SK-N-SH treated with all-trans-retinoic acid at 6 μM for 48 hours (cell line): ENCODE results near the gene CHN1.

ENCODE experiments used
- BACH2 ChIP-seq: fragments of 250-450 bp; sonication (Bioruptor Pico); IDR thresholded peaks from 2 replicates; pipeline ENCODE4 v1.9.0; 2021; ENCODE audit warnings: mild to moderate bottlenecking, borderline replicate concordance
- CREB5 ChIP-seq: fragments of 250-450 bp; sonication (Bioruptor Pico); IDR thresholded peaks from 2 replicates; pipeline ENCODE4 v1.5.1; 2020; ENCODE audit warnings: low read depth, mild to moderate bottlenecking, moderate library complexity
- GLIS3 ChIP-seq: fragments of 250-450 bp; sonication (Bioruptor Pico); IDR thresholded peaks from 2 replicates; pipeline ENCODE4 v1.5.0; 2020; ENCODE audit warnings: mild to moderate bottlenecking, moderate library complexity
- OSR1 ChIP-seq: fragments of 250-450 bp; sonication (Bioruptor Pico); IDR thresholded peaks from 2 replicates; pipeline ENCODE4 v1.8.0; 2022; ENCODE audit warnings: moderate library complexity, mild to moderate bottlenecking, inconsistent platforms
- TCF4 ChIP-seq: fragments of 250-450 bp; sonication (Bioruptor Pico); IDR thresholded peaks from 2 replicates; pipeline ENCODE4 v1.8.0; 2021; ENCODE audit warnings: mild to moderate bottlenecking, moderate library complexity, borderline replicate concordance
- TSHZ2 ChIP-seq: fragments of 250-450 bp; sonication (Bioruptor Pico); IDR thresholded peaks from 2 replicates; pipeline ENCODE4 v1.5.0; 2020; ENCODE audit warnings: mild to moderate bottlenecking, moderate library complexity

- TF ChIP-seq TCF4 (CRISPR knock-in tag) (no peak), OSR1 (no peak), CREB5 (no peak), TSHZ2 (CRISPR knock-in tag) (no peak), GLIS3 (CRISPR knock-in tag) (no peak), BACH2 (CRISPR knock-in tag) (no peak)
Measured at GRCh38 chr2:174791746-174792280, 213.4 kb downstream of the CHN1 start.
